GM12872 (cell line): Measurements from ENCODE around the gene RPL10A.

Source experiments
- TF ChIP-seq, protein P1 (sequence below): IDR thresholded peaks from 3 replicates; pipeline ENCODE4 v1.5.1; 2011; ENCODE audit warnings: low read depth, mild to moderate bottlenecking, low read length, moderate library complexity; ENCODE audit not compliant: insufficient read depth

RPL10A gene

DNA sequence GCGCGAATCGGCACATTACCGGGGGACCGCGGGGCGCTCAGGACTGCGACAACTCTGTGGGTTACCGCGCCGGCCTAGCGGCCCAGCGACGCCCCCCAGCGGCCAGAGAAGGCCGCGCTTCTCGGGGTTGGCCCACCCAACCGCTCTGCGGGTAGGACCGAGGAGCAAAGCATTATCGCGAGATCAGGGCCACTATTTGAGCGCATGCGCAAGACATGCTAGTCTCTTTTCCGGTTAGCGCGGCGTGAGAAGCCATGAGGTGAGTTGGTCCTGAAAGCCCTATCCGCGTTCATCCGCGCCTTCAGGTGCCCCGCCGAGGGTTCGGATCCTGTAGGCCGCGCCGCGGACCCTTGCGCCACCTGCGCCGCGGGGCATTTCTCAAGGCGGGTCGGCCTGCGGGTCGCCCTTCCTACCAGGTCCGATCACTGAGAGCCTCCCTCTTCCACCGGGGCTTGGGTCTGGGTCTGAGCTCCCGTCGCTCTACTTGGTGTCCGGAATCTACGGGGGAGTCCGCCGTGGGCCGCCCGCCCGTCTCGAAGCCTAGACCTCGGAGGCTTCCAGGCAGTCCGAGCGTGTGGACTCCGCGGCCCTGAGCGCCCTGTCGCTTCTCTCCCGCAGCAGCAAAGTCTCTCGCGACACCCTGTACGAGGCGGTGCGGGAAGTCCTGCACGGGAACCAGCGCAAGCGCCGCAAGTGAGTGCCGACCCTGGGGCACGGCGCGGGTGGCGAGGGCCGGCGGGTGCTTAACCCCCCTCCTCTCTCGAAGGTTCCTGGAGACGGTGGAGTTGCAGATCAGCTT lies at the start of gene RPL10A:
TSS of gene RPL10A (plus strand) at position 221 of the 799 bp plus-strand sequence. CDS start at position 255, 34 bp downstream.
- TF ChIP-seq, protein P1, sequence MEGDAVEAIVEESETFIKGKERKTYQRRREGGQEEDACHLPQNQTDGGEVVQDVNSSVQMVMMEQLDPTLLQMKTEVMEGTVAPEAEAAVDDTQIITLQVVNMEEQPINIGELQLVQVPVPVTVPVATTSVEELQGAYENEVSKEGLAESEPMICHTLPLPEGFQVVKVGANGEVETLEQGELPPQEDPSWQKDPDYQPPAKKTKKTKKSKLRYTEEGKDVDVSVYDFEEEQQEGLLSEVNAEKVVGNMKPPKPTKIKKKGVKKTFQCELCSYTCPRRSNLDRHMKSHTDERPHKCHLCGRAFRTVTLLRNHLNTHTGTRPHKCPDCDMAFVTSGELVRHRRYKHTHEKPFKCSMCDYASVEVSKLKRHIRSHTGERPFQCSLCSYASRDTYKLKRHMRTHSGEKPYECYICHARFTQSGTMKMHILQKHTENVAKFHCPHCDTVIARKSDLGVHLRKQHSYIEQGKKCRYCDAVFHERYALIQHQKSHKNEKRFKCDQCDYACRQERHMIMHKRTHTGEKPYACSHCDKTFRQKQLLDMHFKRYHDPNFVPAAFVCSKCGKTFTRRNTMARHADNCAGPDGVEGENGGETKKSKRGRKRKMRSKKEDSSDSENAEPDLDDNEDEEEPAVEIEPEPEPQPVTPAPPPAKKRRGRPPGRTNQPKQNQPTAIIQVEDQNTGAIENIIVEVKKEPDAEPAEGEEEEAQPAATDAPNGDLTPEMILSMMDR: peak; percentile 98

GRCh38 chr6:35419417-35419816 lies 48.8 kb upstream of the RPL10A start:
- TF ChIP-seq, protein P1: no peak

GRCh38 chr6:35419961-35420360 lies 48.2 kb upstream of the RPL10A start:
- TF ChIP-seq, protein P1: no peak

DNA sequence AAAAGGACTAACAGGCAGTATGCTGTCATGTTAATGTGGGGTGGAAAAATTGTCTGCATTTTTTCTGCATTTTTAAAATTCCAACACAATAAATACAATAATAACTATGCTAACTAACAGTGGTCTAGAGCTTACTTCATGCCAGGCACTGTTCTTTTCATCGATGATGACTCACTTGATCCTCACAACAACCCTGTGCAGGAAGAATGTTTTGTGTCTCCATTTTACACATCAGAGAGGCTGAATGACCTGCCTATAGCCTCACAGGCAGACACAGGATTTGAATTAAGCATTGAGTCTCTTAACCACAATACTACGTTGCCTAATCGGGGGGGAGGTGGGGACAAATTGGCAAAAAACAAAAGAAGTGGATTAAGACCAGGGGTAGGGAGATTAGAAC lies 42.9 kb upstream of the RPL10A start:
- TF ChIP-seq, protein P1: no peak

DNA sequence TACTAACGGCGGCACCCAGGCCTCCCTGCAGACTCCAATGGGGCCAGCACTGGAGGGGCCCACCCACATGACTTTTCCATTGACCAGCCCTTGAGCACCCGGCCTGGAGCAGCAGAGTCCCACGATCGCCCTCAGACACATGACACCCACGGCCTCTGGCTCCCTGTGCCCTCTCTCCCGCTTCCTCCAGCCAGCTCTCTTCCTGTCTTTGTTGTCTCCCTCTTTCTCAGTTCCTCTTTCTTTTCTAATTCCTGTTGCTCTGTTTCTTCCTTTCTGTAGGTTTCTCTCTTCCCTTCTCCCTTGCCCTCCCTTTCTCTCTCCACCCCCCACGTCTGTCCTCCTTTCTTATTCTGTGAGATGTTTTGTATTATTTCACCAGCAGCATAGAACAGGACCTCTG lies 42.1 kb upstream of the RPL10A start:
- TF ChIP-seq, protein P1: no peak

DNA sequence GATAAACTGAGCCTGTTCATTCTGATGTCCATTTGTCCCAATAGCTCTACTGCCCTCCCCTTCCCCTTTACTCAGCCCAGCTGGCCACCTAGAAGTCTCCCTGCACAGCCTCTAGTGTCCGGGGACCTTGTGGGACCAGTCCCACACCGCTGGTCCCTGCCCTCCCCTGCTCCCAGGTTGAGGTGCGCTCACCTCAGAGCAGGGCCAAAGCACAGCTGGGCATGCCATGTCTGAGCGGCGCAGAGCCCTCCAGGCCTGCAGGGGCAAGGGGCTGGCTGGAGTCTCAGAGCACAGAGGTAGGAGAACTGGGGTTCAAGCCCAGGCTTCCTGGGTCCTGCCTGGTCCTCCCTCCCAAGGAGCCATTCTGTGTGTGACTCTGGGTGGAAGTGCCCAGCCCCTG lies 40.8 kb upstream of the RPL10A start:
- TF ChIP-seq, protein P1: no peak

DNA sequence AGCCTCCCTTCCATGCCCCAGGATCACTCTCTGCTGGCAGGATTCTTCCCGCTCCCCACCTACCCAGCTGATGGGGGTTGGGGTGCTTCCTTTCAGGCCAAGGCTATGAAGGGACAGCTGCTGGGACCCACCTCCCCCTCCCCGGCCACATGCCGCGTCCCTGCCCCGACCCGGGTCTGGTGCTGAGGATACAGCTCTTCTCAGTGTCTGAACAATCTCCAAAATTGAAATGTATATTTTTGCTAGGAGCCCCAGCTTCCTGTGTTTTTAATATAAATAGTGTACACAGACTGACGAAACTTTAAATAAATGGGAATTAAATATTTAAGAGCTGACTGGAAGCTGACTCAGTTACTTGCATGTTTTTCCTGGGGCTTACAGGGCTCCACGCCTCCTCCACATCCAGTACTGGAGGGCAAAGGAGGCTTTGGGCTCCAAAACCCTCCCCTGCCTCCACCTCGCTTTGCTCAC lies 40.3 kb upstream of the RPL10A start:
- TF ChIP-seq, protein P1: no peak
